Activated T-cell treated with anti-CD3 and anti-CD28 coated beads for 4 hours (primary cell): ENCODE results near the gene MCMBP.

ENCODE experiments used
- DNase-seq: peaks from one replicate; pipeline ENCODE4 v3.0.0-alpha.2; 2020

MCMBP gene

GRCh38 chr10:119781498-119781897 lies 91.1 kb downstream of the MCMBP start:
- no peak for DNase-seq

GRCh38 chr10:119780879-119781480 lies 91.7 kb downstream of the MCMBP start:
- no peak for DNase-seq
